IMR-90 (cell line): ENCODE data around the gene TMEM191B. TPM values are rescaled to one million over a fixed set of nuclear protein-coding genes. Genes with fewer than 3 reads are reported as not detected.
"Not testable (repeated sequence)": the region's sequence is repeated elsewhere in the genome, so short reads cannot be mapped to it uniquely, and the experiment has no call there.

Experiments used
- ATAC-seq: fragments of 200-7000 bp; cut with Tn5 transposase; 2 replicates; pipeline ENCODE4 v1.9.1; 2020; ENCODE audit warnings: low read depth, mild to moderate bottlenecking, moderate library complexity
- BruUV-seq: library from RNA; stranded (reverse); fragments of 400-500 nt; replicated peaks from 2 replicates; lab custom pipeline; 2021; lab: Mats Ljungman, UMichigan
- CTCF ChIA-PET: fragments of 300-600 bp; formaldehyde crosslinking; extraction: SDS; loops from one replicate; lab custom pipeline; 2021; ENCODE audit warnings: antibody characterized with exemption; lab: Yijun Ruan, JAX
- POLR2A ChIA-PET: fragments of 300-600 bp; sonication (Branson Sonifier 250); formaldehyde crosslinking; loops from one replicate; lab custom pipeline; 2022; ENCODE audit warnings: antibody characterized with exemption; ENCODE audit not compliant: unreplicated experiment; lab: Charles Lee
- DNase-seq: peaks from one replicate; pipeline ENCODE4 v3.0.0; 2013
- H2AFZ ChIP-seq: replicated peaks from 2 replicates; pipeline ENCODE3; 2013; ENCODE audit warnings: low read length, mild to moderate bottlenecking; ENCODE audit not compliant: poor library complexity
- H2AK5ac ChIP-seq: 2 replicates; pipeline ENCODE4 v1.6.1; 2013; ENCODE audit warnings: low read depth, low read length, inconsistent platforms
- H2AK9ac ChIP-seq: replicated peaks from 2 replicates; pipeline ENCODE3; 2013; ENCODE audit warnings: mild to moderate bottlenecking, low read depth, low read length, moderate library complexity; ENCODE audit not compliant: poor library complexity
- H2BK120ac ChIP-seq: 2 replicates; pipeline ENCODE4 v1.6.1; 2013; ENCODE audit warnings: low read depth, low read length, inconsistent platforms
- H2BK15ac ChIP-seq: 3 replicates; pipeline ENCODE4 v1.6.1; 2013; ENCODE audit warnings: low read depth, low read length, inconsistent platforms
- H2BK20ac ChIP-seq: 2 replicates; pipeline ENCODE4 v1.6.1; 2013; ENCODE audit warnings: low read depth, mild to moderate bottlenecking, inconsistent platforms, low read length, moderate library complexity
- H2BK5ac ChIP-seq: 2 replicates; pipeline ENCODE4 v1.6.1; 2013; ENCODE audit warnings: mild to moderate bottlenecking, low read depth, low read length, inconsistent platforms; ENCODE audit not compliant: poor library complexity, severe bottlenecking
- H3K14ac ChIP-seq: replicated peaks from 2 replicates; pipeline ENCODE4 v1.6.1; 2013; ENCODE audit warnings: low read depth, low read length, inconsistent platforms
- H3K18ac ChIP-seq: 2 replicates; pipeline ENCODE4 v1.6.1; 2013; ENCODE audit warnings: low read depth, low read length, control low read depth
- H3K23ac ChIP-seq: 2 replicates; pipeline ENCODE4 v1.6.1; 2013; ENCODE audit warnings: low read depth, low read length, inconsistent platforms
- H3K27ac ChIP-seq: 2 replicates; pipeline ENCODE4 v1.5.1; 2013; ENCODE audit warnings: mild to moderate bottlenecking, control low read depth, low read length; ENCODE audit not compliant: insufficient read depth
- H3K27me3 ChIP-seq: 2 replicates; pipeline ENCODE4 v1.6.1; 2013; ENCODE audit warnings: low read length; ENCODE audit not compliant: control insufficient read depth, insufficient read depth
- H3K36me3 ChIP-seq: 2 replicates; pipeline ENCODE4 v1.6.1; 2013; ENCODE audit warnings: low read length, mixed read lengths; ENCODE audit not compliant: control insufficient read depth, insufficient read depth
- H3K4ac ChIP-seq: 2 replicates; pipeline ENCODE4 v1.6.1; 2013; ENCODE audit warnings: low read depth, low read length, inconsistent platforms
- H3K4me1 ChIP-seq: 2 replicates; pipeline ENCODE4 v1.6.1; 2013; ENCODE audit warnings: low read length, mixed read lengths; ENCODE audit not compliant: control insufficient read depth, insufficient read depth
- H3K4me2 ChIP-seq: 2 replicates; pipeline ENCODE4 v1.6.1; 2013; ENCODE audit warnings: low read depth, mild to moderate bottlenecking, control low read depth, low read length, moderate library complexity
- H3K4me3 ChIP-seq: 2 replicates; pipeline ENCODE4 v1.5.1; 2013; ENCODE audit warnings: low read depth, mild to moderate bottlenecking, control low read depth, low read length, moderate library complexity; ENCODE audit not compliant: insufficient read depth
- H3K56ac ChIP-seq: 2 replicates; pipeline ENCODE4 v1.6.1; 2013; ENCODE audit warnings: low read length, inconsistent platforms; ENCODE audit not compliant: insufficient read depth; ENCODE audit errors: extremely low read depth
- H3K79me1 ChIP-seq, 2 experiments: 2 replicates each; pipeline ENCODE4 v1.6.1; 2013; ENCODE audit warnings: low read length in 2 of 2, inconsistent platforms in 1 of 2, low read depth in 1 of 2
- H3K9ac ChIP-seq: 2 replicates; pipeline ENCODE4 v1.6.1; 2013; ENCODE audit warnings: low read depth, low read length, control low read depth
- H3K9me1 ChIP-seq: 2 replicates; pipeline ENCODE4 v1.6.1; 2013; ENCODE audit warnings: low read length, inconsistent platforms; ENCODE audit not compliant: insufficient read depth
- H3K9me3 ChIP-seq: 2 replicates; pipeline ENCODE4 v1.6.1; 2013; ENCODE audit warnings: low read length; ENCODE audit not compliant: control insufficient read depth, insufficient read depth
- H4K20me1 ChIP-seq: 2 replicates; pipeline ENCODE4 v1.6.1; 2013; ENCODE audit warnings: low read length, inconsistent platforms; ENCODE audit not compliant: insufficient read depth
- H4K5ac ChIP-seq: 2 replicates; pipeline ENCODE4 v1.6.1; 2013; ENCODE audit warnings: mild to moderate bottlenecking, low read depth, low read length, control low read depth
- H4K8ac ChIP-seq, 2 experiments: 2 replicates each; pipeline ENCODE4 v1.6.1; 2013; ENCODE audit warnings: low read depth in 2 of 2, low read length in 2 of 2, control low read depth in 1 of 2, inconsistent platforms in 1 of 2
- H4K91ac ChIP-seq: 2 replicates; pipeline ENCODE4 v1.6.1; 2013; ENCODE audit warnings: low read depth, low read length, inconsistent platforms; ENCODE audit not compliant: insufficient read depth
- WGBS, 2 experiments: methylation state at CpG; one replicate each; pipeline versions ENCODE4 v1.1.5 to v1.1.7; 2013; ENCODE audit warnings: missing lambda C conversion rate in 2 of 2; ENCODE audit not compliant: insufficient read length in 1 of 2; ENCODE audit errors: extremely low coverage in 2 of 2; 5-methylcytosine and 5-hydroxymethylcytosine counted together
- dilution Hi-C: fragments of 300-500 bp; cut with HindIII; formaldehyde crosslinking; loops from one replicate; pipeline ENCODE4 v1.14.3; 2018; ENCODE audit warnings: low sequenced_read_pairs; ENCODE audit not compliant: unreplicated experiment
- in situ Hi-C: fragments of 300-500 bp; cut with MboI; formaldehyde crosslinking; loops from 3 replicates; pipeline ENCODE4 v1.14.3; 2019; ENCODE audit warnings: low sequenced_read_pairs, inconsistent platforms, mixed read lengths
- intact Hi-C: fragments of 100-400 bp; cut with micrococcal nuclease; formaldehyde crosslinking; loops from 2 replicates; pipeline ENCODE4 v1.10.0; 2022
- polyA plus RNA-seq, 3 experiments: library from polyadenylated mRNA; depleted of rRNA; stranded (reverse); fragments of >200 nt; gene quantifications; 2 replicates each; pipeline ENCODE4 v1.2.3, GENCODE V29; 2012; ENCODE audit warnings: low replicate concordance in 1 of 3
- total RNA-seq: library from RNA; depleted of rRNA; stranded (reverse); fragments of >200 nt; gene quantifications from 2 replicates; pipeline ENCODE4 v1.2.3, GENCODE V29; 2012

The TMEM191B gene
- total and polyA plus RNA-seq, 2 of the 4 experiments (the other 2 are of a cell fraction) = 0.80 TPM; not detected in 1

GRCh38 chr22:18551046-18551445 lies 23.4 kb downstream of the TMEM191B start:
- H2BK20ac ChIP-seq, DNase-seq, H4K20me1 ChIP-seq, H3K56ac ChIP-seq, H3K4ac ChIP-seq, ATAC-seq, H2AK5ac ChIP-seq, intact Hi-C loops, H3K27ac ChIP-seq, H3K4me2 ChIP-seq, H3K36me3 ChIP-seq, CTCF ChIA-PET, H2AFZ ChIP-seq, H3K9ac ChIP-seq, H2BK15ac ChIP-seq, POLR2A ChIA-PET, H2BK120ac ChIP-seq, in situ Hi-C loops, H2BK5ac ChIP-seq, H4K5ac ChIP-seq, H3K23ac ChIP-seq, H3K79me1 ChIP-seq, H2AK9ac ChIP-seq, H4K8ac ChIP-seq, H3K4me3 ChIP-seq, H4K91ac ChIP-seq, H3K4me1 ChIP-seq, dilution Hi-C loops, H3K18ac ChIP-seq, H3K14ac ChIP-seq, H3K9me1 ChIP-seq, H3K9me3 ChIP-seq, H3K27me3 ChIP-seq, BruUV-seq: not testable (repeated sequence)
- WGBS, 2 experiments = no CpG with 5 or more reads among the region's 7 CpGs

DNA sequence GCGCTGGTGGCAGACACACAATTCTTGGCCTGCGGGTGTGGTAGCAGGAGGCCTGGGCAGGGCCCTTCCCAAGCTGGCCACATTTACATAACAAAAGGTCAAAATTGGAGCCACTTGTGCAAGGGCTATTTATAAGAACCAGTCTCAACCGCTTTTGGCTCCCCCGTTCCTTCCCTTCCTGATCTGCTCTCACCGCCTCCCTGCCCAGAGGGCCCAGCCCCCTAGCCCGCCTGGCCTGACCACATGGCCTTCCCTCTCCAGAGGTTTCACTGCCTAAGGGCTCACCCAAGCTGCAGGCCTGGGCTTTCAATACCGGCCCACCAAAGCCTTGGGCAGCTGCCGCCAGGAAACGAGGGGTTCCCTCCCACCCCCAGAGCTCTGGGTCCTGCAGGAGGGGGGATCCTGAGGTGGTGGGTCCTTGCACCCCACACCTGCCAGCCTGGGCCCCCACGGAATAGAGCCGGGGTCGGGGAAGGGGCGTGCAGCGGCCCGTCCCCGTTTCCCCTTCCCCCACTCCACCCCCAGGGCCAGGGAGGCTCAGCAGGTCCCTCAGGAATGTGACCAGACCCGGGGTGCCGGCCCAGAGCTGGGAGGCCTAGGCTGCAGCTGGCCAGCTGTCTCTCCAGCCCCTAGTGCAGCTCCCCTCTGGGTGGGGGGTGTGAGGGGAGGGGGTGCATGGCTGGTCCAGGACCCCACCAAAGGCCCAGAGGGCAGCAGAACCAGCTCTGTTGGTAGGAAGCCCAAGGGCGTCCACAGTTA lies 25.4 kb downstream of the TMEM191B start:
- not testable (repeated sequence) for ATAC-seq

More for the DNA sequence above, 25.4 kb downstream of the TMEM191B start:
- BruUV-seq, CTCF ChIA-PET, H2BK120ac ChIP-seq, H3K79me1 ChIP-seq, H2BK15ac ChIP-seq, H3K4me2 ChIP-seq, H2AK5ac ChIP-seq, H3K14ac ChIP-seq, H2AFZ ChIP-seq, DNase-seq, H3K4me3 ChIP-seq, H2BK20ac ChIP-seq, POLR2A ChIA-PET, H3K9ac ChIP-seq, H4K5ac ChIP-seq, H3K27me3 ChIP-seq, H3K4ac ChIP-seq, H3K56ac ChIP-seq, H3K4me1 ChIP-seq, H3K18ac ChIP-seq, H3K36me3 ChIP-seq, H4K91ac ChIP-seq, H2BK5ac ChIP-seq, intact Hi-C loops, H2AK9ac ChIP-seq, H3K27ac ChIP-seq, H3K9me1 ChIP-seq, H3K9me3 ChIP-seq, H3K23ac ChIP-seq, dilution Hi-C loops, H4K8ac ChIP-seq, in situ Hi-C loops, H4K20me1 ChIP-seq: not testable (repeated sequence)
- no CpG with 5 or more reads among the region's 19 CpGs for WGBS, 2 experiments
